Measurements from ENCODE around the gene SH3BGRL2. TPM values are rescaled to one million over a fixed set of nuclear protein-coding genes. Genes with fewer than 3 reads are reported as not detected.

Gene SH3BGRL2
- total RNA-seq, 1 donor from 2014 or later: 47.0 TPM

DNA sequence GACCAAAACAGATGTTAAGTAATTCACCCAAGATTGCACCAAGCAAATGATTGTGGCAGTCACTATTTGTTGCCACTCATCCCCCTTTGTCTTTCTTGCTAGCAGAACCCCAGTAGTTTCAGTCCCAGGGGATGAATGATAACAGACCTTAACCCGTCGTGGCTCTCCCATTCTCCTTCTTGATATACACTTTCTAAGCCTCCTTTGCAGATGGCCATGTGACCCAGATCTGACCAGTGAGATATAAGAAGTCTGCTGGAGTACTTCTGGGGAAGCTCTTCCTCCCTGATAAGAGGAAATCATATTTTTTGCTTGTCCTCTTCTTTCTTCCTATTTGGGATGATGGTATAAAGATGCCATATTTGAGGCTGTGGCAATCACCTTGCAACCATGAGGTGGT, 9.6 kb upstream of the SH3BGRL2 start:
- peaks cover 17% of the 10 kb centered on the region for H3K4me1 Mint-ChIP-seq
- H4K20me1 ChIP-seq (ENCODE audit: low read depth): no peaks in the 10 kb centered on the region
- H3K36me3 ChIP-seq: no peaks in the 10 kb centered on the region
- no peak overlapping the region for H2AFZ ChIP-seq (replicated peaks)
- H3K9ac ChIP-seq: no peak overlapping the region
- no peak overlapping the region for H3K4me2 ChIP-seq
- peaks cover 3% of the 10 kb centered on the region for H3K27me3 Mint-ChIP-seq (ENCODE audit: insufficient read depth, low read depth)
- H3K79me2 ChIP-seq (ENCODE audit: low read depth): no peaks in the 10 kb centered on the region
- no peak overlapping the region for H3K4me3 ChIP-seq
- no peaks in the 10 kb centered on the region for H3F3A ChIP-seq (ENCODE audit: low read depth)
- DNase-seq (ENCODE audit: low spot score): no peak
- H3K27ac Mint-ChIP-seq: no peak overlapping the region
- H3K4me1 ChIP-seq: peaks cover 5% of the 10 kb centered on the region
- no peaks in the 10 kb centered on the region for H3K9me3 ChIP-seq (ENCODE audit: low read depth)
- H3K27me3 ChIP-seq: no peaks in the 10 kb centered on the region
- H3K9me3 Mint-ChIP-seq: no peaks in the 10 kb centered on the region
- peaks cover 2% of the 10 kb centered on the region for H3K36me3 Mint-ChIP-seq
- TF ChIP-seq, protein P1, sequence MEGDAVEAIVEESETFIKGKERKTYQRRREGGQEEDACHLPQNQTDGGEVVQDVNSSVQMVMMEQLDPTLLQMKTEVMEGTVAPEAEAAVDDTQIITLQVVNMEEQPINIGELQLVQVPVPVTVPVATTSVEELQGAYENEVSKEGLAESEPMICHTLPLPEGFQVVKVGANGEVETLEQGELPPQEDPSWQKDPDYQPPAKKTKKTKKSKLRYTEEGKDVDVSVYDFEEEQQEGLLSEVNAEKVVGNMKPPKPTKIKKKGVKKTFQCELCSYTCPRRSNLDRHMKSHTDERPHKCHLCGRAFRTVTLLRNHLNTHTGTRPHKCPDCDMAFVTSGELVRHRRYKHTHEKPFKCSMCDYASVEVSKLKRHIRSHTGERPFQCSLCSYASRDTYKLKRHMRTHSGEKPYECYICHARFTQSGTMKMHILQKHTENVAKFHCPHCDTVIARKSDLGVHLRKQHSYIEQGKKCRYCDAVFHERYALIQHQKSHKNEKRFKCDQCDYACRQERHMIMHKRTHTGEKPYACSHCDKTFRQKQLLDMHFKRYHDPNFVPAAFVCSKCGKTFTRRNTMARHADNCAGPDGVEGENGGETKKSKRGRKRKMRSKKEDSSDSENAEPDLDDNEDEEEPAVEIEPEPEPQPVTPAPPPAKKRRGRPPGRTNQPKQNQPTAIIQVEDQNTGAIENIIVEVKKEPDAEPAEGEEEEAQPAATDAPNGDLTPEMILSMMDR (IDR thresholded peaks at IDR 0.05): no peak
- TF ChIP-seq EZH2 (IDR thresholded peaks at IDR 0.05): no peak
- TF ChIP-seq EZH2phosphoT487 (IDR thresholded peaks at IDR 0.05): no peak
- no peak overlapping the region for H3K27ac ChIP-seq
- H3K4me3 Mint-ChIP-seq: no peak overlapping the region

DNA sequence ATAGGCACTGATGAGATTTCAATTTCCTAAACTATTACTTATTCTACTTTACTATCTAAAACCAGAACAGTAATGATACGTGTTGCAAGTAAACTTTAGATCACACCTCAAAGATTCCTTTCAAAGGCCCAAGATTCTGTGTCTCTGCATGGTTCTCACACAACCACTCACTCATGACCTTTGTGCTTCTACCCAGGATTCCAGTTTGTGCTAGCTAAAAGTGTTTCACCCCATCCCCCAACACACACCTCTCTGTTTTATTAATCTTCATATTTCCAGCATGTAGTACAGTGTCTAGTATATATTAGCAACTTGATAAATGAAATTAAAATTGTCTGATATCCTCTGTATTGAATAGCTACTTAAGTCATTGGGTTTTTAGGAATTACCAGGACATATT, 8.8 kb upstream of the SH3BGRL2 start:
- no peak overlapping the region for H3K4me2 ChIP-seq
- Mint-ChIP-seq H3K4me1 (peaks cover 17% of the 10 kb centered on the region), H3K9me3 (no peaks in the 10 kb centered on the region), H3K27ac (no peak overlapping the region), H3K27me3 (ENCODE audit: insufficient read depth, low read depth) (peaks cover 3% of the 10 kb centered on the region), H3K4me3 (no peak overlapping the region), H3K36me3 (peaks cover 2% of the 10 kb centered on the region)
- H3K4me1 ChIP-seq: peaks cover 5% of the 10 kb centered on the region
- no peaks in the 10 kb centered on the region for H3F3A ChIP-seq (ENCODE audit: low read depth)
- H3K27me3 ChIP-seq: no peaks in the 10 kb centered on the region
- no peaks in the 10 kb centered on the region for H3K36me3 ChIP-seq
- no peak overlapping the region for H2AFZ ChIP-seq (replicated peaks)
- H3K27ac ChIP-seq: no peak overlapping the region
- H4K20me1 ChIP-seq (ENCODE audit: low read depth): no peaks in the 10 kb centered on the region
- no peaks in the 10 kb centered on the region for H3K9me3 ChIP-seq (ENCODE audit: low read depth)
- H3K79me2 ChIP-seq (ENCODE audit: low read depth): no peaks in the 10 kb centered on the region
- DNase-seq (ENCODE audit: low spot score): no peak
- no peak overlapping the region for H3K9ac ChIP-seq
- TF ChIP-seq EZH2phosphoT487 (IDR thresholded peaks at IDR 0.05) (no peak), EZH2 (IDR thresholded peaks at IDR 0.05) (no peak)
- TF ChIP-seq, protein P1 (IDR thresholded peaks at IDR 0.05): no peak
- no peak overlapping the region for H3K4me3 ChIP-seq

GRCh38 chr6:79623106-79623505, 8.0 kb upstream of the SH3BGRL2 start:
- TF ChIP-seq EZH2phosphoT487 (IDR thresholded peaks at IDR 0.05) (no peak), EZH2 (IDR thresholded peaks at IDR 0.05) (no peak)
- TF ChIP-seq, protein P1 (IDR thresholded peaks at IDR 0.05): no peak
- Histone ChIP-seq H3K27me3 (no peaks in the 10 kb centered on the region), H3K4me3 (no peak overlapping the region), H3K79me2 (ENCODE audit: low read depth) (no peaks in the 10 kb centered on the region), H3K27ac (no peak overlapping the region), H3K4me1 (peaks cover 5% of the 10 kb centered on the region), H3K4me2 (no peak overlapping the region), H3K36me3 (no peaks in the 10 kb centered on the region), H3K9me3 (ENCODE audit: low read depth) (no peaks in the 10 kb centered on the region), H2AFZ (replicated peaks) (no peak overlapping the region), H3F3A (ENCODE audit: low read depth) (no peaks in the 10 kb centered on the region), H3K9ac (no peak overlapping the region), H4K20me1 (ENCODE audit: low read depth) (no peaks in the 10 kb centered on the region)
- no peak for DNase-seq (ENCODE audit: low spot score)
- Mint-ChIP-seq H3K27ac (no peak overlapping the region), H3K27me3 (ENCODE audit: insufficient read depth, low read depth) (peaks cover 3% of the 10 kb centered on the region), H3K4me1 (peaks cover 17% of the 10 kb centered on the region), H3K36me3 (peaks cover 2% of the 10 kb centered on the region), H3K4me3 (no peak overlapping the region), H3K9me3 (no peaks in the 10 kb centered on the region)
